GM18526 (cell line): ENCODE data around the gene ANKS1A.

Experiments used
- POLR2A ChIP-seq: IDR thresholded peaks from 3 replicates; pipeline ENCODE4 v1.6.1; 2011; ENCODE audit not compliant: insufficient read length; ENCODE audit errors: extremely low read depth

Gene ANKS1A

DNA sequence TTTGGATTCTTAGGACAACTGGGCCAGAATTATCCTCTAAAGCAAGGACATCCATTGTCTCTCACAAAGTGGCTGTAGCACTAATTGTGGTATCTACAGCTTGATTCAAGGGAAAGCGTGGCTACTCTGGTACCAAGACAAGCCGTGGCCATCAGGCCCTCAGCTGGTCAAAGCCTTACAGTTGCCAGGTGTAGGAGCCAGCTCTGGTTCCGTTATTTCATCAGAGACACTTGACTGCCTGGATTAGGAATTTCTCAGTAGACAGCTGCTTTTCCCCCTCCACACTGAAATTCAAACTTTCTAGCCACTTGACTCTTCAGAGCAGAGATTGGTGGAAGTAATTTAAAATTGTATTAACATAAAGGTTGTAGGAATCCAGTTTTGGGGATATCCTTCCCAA is 104.2 kb downstream of the ANKS1A start:
- TF ChIP-seq POLR2A: no peak

DNA sequence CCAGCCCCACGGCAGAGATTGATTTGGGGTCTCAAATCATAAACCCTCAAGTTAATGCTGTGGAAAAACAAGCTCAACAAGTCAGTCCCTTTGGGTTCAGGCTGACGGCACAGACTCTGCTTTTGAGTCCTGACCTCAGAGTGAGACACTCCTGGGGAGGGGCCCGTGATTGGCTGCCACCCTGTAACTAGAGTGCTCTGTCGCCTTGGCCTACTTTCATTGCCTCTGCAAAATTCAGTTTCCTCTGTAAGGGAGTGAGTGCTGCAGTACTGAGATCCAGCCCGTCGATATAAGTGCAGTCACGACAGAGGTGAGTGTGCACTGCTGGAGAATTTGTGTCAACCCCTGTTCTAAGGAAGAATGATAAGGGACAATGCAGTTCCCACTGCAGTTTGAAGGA is 105.6 kb downstream of the ANKS1A start:
- no peak for TF ChIP-seq POLR2A

DNA sequence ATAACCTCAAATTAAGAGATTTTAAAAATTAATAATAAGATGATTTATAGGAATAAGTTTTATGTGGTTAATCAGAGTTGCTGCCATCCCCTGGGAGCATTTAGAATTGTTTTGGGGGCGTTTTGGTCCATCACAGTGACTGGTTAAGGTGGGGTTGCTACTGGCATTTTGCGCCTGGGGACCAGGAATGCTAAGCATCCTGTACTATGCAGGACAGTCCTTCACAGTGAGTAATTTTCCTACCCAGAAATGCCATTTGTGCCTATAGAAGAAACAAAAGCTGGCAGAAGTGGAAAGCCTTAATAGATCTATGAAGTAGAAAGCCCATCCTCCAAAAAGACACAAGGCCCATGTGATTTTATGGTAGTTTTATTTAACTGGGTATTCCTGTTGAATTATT is 118.0 kb downstream of the ANKS1A start:
- TF ChIP-seq POLR2A: no peak

DNA sequence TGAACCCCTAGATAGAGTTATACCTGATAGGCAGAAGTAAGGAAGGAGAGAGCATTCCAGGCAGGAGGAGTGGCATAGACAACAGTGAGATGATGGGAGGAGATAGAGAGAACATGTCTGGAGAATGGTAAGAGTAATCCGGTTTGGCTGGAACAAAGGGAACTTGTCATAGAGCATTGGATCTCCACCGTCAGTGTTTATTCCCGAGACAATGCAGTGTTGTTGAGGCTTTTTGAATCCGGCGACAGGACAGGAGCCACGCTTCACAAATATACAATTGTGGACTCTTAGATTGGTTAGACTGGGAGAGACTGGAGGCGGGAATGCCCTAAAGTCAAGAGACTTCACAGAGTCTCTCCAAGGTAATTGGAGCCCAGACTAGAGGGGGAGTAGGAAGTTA is 119.8 kb downstream of the ANKS1A start:
- no peak for TF ChIP-seq POLR2A

DNA sequence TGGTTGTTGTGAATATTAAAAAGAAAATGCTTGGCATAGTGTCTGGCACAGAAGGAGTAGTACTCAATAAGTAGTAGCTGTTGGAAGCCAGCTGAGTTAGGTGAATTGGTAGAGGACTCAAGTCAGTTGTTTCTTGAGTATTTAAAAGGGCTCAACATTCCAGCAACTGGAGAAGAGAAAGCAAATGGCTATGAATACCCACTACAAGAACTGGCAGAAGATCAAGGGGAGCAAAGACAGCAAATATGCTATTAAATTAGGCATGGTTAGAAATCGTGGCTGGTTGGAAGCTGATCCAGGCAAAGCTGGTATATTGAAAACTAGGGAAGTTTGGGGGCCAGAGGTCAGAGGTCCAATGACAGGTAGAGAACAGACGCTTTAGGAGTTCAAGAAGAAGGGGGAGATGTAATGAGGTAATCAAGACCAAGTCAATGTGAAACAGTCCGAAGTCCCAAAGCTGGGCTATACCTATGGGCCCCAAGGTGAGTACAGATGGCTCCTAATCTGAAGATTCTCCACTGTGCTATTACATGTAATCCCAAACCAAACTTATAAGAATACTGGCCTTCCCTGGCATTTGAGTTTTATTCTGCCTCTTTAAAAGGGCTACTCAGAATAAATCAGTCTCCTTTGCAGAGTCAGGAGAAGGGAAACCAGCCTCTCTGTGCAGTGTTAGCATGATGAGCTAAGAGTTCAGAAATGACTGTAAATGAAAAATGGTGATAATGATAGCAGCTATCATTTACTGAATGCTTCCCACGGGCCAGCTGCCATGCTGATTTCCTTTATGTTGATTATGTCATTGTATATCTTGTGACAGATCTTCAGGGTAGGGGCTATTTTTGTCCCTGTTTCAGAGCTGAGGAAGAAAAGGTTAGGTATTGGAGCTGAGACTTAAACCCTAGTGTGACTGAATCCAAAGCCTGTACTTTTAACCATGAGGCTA is 122.3 kb downstream of the ANKS1A start:
- TF ChIP-seq POLR2A: no peak

DNA sequence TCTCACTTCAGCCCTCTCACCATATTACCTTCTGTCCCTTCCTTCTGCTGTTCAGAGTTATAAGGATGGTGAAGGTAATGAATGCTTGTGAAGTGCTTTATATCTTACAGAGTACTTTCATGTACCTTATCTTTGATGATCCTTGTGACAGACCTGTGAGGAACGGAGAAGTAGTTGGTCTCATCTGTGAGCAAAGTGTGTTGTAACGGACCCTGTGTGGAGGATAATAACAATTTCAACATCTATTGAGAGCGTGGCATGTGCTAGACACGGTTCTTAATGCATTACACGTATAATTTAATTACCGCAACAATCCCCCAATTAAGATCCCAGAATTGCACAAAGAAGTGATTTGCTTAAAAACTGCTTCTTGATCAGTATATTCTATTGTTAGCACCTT is 124.6 kb downstream of the ANKS1A start:
- TF ChIP-seq POLR2A: no peak

DNA sequence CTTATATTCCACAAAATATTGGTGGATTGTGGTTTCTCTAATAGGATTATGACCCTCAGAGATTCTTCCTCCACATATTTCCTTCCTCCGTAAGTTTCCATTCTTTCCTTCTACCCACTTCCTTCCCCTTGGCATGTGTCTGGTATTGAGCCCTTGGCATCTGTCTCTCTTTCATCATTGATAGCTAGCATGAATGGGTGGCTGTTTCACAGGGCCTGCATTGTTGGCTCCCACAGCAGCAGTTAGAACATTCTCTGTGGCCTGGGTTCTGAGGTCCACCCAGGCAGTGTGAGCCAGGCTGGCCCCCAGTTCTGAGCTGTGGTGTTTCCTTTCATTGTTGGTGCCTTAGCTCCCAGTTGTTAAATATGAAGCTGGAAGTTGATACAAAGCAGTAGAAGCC is 125.3 kb downstream of the ANKS1A start:
- TF ChIP-seq POLR2A: no peak

DNA sequence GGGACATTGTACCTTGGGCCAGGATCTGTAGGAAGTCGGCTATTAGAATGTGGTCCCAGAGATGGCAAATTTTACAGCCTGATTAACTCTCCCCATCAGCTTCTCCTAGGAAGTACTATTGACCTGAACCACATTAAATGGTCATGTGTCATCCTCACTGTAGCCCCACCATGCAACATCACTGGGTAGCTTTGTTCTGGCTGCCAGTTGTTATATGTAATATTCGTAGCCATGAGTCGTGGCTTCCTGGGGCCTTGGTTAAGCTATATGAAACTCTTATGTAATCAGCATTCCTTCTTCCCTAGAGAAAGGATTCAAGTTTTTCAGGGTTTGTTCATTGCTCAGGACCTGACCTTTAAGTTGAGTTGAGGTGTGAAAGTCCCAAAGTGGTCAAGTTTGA is 125.7 kb downstream of the ANKS1A start:
- no peak for TF ChIP-seq POLR2A

DNA sequence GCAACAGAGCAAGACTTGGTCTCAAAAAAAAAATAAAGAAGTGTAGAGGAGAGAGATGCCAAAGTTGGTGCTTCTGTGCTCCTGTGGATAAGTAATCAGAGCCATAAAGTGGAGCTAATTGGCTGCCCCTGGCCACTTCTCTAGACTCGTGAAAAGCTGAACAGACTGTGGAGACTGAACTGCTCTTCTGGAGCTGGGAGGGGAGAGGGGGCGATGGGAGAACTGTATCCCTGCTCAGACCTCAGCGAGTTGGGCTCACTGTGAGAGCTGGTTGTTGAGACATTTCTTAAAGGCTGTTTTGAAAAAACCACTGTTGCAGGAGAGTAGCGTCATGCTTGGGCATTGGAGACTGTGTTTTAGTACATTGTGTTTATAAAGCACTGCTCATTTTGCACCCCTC is 126.4 kb downstream of the ANKS1A start:
- TF ChIP-seq POLR2A: no peak

DNA sequence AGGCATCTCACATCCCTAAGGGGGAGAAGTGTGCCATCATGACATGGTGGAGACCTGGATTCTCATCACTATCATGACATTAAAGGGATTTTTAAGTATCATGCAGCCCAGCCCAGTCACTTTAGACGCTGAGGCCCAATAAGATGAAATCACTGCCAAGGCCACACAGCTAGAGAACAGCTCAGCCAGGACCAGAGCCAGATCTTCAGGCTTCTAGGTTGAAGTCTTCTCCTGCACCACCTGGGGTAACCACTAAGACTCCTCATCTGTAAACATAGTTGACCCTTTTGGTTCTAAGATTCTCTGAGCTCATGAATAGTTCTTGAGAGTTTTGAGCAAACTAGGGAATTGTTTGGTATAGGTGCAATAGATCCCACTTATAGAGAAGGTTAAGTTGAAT is 126.9 kb downstream of the ANKS1A start:
- TF ChIP-seq POLR2A: no peak

DNA sequence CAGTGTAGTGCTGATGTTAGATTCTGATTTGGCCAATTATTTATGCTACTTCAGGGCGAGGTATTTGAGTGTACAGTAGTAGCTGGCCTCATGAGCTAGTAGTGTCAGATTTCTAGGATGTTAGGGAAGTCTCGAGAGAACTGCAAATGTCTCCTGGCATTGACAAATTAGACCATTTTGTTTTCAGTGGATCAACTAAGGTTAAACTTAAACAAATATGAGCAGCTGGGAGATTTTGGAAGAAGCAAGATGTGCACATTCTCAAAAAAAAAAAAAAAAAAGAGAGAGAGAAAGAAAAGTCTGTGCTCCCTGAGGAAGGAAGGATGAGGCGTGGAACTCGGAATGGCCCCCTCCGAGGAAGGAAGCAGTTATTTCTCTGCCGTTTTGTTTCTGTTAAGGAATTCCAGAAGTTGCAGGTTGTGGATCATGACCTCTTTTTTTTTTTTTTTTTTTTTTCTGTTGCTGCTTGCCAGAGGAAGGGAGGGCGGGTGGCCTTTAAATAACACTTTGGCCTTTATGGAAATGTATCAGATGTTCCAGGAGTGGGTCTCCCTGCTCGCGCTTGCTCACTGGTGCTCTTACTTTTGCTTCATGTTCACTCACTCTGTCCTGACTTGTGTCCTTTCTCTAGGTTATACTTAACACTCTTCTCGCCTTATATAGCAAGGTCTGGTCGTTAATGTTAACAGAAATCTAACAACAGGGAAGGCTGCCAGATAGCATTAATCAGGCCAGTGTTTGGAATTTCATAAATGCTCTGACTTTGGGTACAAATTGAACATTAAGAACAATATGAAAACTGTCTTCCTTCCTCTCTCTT is 127.7 kb downstream of the ANKS1A start:
- no peak for TF ChIP-seq POLR2A

DNA sequence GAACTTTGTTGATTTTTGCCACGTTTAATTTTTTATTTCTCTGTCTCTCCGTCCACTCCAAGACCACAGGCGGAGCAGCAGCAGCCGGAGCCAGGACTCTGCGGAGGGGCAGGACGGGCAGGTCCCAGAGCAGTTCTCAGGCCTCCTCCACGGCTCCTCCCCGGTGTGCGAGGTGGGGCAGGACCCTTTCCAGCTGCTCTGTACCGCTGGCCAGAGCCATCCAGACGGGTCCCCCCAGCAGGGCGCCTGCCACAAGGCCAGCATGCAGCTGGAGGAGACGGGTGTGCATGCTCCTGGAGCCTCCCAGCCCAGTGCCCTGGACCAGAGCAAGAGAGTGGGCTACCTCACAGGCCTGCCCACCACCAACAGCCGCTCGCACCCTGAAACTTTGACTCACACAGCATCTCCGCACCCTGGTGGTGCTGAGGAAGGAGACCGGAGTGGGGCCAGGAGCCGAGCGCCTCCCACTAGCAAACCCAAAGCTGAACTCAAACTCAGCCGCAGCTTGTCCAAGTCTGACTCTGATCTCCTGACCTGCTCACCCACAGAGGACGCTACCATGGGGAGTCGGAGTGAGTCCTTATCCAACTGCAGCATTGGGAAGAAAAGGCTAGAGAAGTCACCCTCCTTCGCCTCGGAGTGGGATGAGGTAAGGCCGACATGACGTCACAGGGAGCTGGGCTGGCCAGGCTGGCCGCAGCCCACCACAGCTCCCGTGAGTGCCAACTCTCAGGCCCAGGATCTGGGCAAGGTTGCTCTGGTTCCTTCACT is 128.5 kb downstream of the ANKS1A start:
- TF ChIP-seq POLR2A: no peak

DNA sequence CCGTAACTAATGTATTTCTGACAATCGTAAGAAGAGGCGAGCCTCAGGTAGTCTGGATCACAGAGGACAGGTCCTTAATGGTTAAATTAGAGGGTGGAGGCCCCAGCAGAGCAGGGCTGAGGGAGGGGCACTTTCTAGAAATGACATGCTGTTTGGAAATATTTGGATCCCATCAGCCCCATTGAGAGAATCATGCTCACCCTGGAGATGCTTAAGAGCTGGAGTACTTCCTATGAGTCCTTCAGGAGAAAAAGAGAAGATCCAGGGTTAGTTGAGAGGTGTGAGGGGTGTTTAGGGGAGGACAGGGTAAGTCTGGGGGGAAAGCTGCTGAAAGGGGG is 129.1 kb downstream of the ANKS1A start:
- TF ChIP-seq POLR2A: no peak

DNA sequence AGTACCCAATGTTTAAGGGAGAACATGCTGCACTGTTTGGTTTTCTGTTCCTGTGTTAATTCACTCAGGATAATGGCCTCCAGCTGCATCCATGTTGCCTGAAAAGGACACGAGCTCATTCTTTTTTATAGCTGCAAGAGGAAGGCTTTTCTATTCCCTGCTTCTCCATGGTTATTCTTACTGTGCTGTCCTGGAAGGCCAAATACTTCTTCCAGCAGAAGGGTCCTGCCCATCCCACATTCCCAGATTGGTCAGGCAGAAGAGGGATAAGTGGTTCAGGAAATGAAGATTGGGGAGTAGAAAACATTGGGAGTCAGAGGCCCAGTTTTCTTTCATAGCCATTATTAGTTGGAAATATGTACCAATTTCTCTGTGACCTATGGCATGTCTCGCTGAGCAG is 129.7 kb downstream of the ANKS1A start:
- TF ChIP-seq POLR2A: no peak

DNA sequence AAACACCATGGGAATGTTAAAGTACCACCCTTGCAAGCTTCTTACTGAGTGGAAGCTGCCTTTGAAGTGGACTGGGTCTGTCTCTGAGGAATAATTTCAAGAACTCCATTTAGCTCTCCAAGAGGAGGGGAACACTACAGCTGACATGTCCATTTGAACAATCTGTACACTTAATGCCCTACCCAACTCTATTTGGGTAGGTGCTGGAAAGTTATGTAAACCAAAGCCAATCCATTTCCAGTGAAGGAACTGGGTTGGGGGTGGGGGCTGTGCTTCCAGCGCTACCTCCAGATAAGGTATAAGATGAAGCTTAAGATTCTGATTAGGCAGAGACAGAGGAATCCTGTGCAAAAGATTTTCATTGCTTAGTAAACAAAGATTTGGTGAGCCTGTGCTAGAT is 130.1 kb downstream of the ANKS1A start:
- TF ChIP-seq POLR2A: no peak

DNA sequence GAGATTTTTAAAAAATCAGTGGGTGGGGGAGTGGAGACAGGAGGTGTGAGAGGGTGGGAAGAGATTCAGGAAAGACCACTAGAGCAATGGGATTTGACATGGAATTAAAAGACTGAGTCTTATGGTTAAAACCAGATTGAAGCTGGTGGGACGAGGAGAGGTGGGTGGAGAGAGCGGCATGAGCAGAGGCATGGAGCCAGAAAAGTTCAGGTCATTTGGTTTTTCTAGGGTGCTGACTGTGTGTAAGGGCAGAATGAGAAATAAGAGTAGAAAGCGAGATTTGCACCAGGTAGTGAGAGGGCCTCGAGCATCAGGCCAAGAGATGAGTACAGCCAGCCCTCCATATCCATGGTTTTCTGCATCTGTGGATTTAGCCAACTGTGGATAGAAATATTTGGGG is 130.8 kb downstream of the ANKS1A start:
- no peak for TF ChIP-seq POLR2A
